Measurements from ENCODE around the gene HDDC3. TPM values are rescaled to one million over a fixed set of nuclear protein-coding genes. Genes with fewer than 3 reads are reported as not detected.
A peak's percentile ranks its signal among the peaks of the same experiment; 100 is the strongest.

HDDC3 gene
- total and polyA plus RNA-seq, 9 of the 15 experiments (the other 6 are each of a cell fraction or from before 2014, with no cell fraction given) = 14.9 to 55.8 (median 36.9) TPM

GRCh38 chr15:90895571-90896117, 36.7 kb downstream of the HDDC3 start (continued):
- no peak for TF ChIP-seq RREB1 (CRISPR knock-in tag; IDR thresholded peaks at IDR 0.05)
- TF ChIP-seq EGR1 (conservative IDR thresholded peaks at IDR 0.05) = peak; percentile 61
- TF ChIP-seq THRAP3 (IDR thresholded peaks at IDR 0.05; ENCODE audit: borderline replicate concordance) = no peak
- no peak for TF ChIP-seq PHF21A (IDR thresholded peaks at IDR 0.05; ENCODE audit: borderline replicate concordance, low read depth)
- no peak for TF ChIP-seq DIDO1 (tag; IDR thresholded peaks at IDR 0.05; ENCODE audit: low read depth)
- TF ChIP-seq XRCC4 (IDR thresholded peaks at IDR 0.05; ENCODE audit: extremely low read depth, insufficient read depth, insufficient read length) = no peak
- TF ChIP-seq ERF (CRISPR knock-in tag; IDR thresholded peaks at IDR 0.05) = no peak
- 0 out of 2 replicates have a peak, but pooled peaks have one; percentile 49 for TF ChIP-seq ZNF592 (IDR thresholded peaks at IDR 0.05)
- no peak for TF ChIP-seq ZBTB11 (CRISPR knock-in tag; IDR thresholded peaks at IDR 0.05)
- no peak for TF ChIP-seq GTF2F1 (IDR thresholded peaks at IDR 0.05; ENCODE audit: low read depth, low read length)
- TF ChIP-seq ZNF717 (CRISPR knock-in tag; IDR thresholded peaks at IDR 0.05) = no peak
- no peak for TF ChIP-seq ZNF830 (CRISPR knock-in tag; IDR thresholded peaks at IDR 0.05)
- TF ChIP-seq POLR2H (tag; IDR thresholded peaks at IDR 0.05; ENCODE audit: low read depth) = no peak
- TF ChIP-seq TCF7 (IDR thresholded peaks at IDR 0.05; ENCODE audit: borderline replicate concordance) = 0 out of 2 replicates have a peak, but pooled peaks have one; percentile 19
- TF ChIP-seq ZNF764 (CRISPR knock-in tag; IDR thresholded peaks at IDR 0.05; ENCODE audit: low read depth) = no peak
